Activated CD8-positive, alpha-beta memory T cell treated with anti-CD3 and anti-CD28 coated beads for 36 hours (primary cell): Measurements from ENCODE around the gene MAN1A1. TPM values are rescaled to one million over a fixed set of nuclear protein-coding genes. Genes with fewer than 3 reads are reported as not detected.

Experiments used
- CTCF ChIA-PET: fragments of 350-600 bp; sonication (Branson Sonifier 250); formaldehyde crosslinking; loops from one replicate; lab custom pipeline; 2021; ENCODE audit warnings: antibody characterized with exemption; lab: Charles Lee
- POLR2A ChIA-PET: fragments of 350-600 bp; sonication (Branson Sonifier 250); formaldehyde crosslinking; loops from one replicate; lab custom pipeline; 2021; ENCODE audit warnings: antibody characterized with exemption; lab: Charles Lee
- total RNA-seq, 2 experiments: library from RNA; stranded (reverse); gene quantifications; one replicate each; pipeline ENCODE4 v1.2.3, GENCODE V29; 2021

MAN1A1 gene
- total RNA-seq, 2 experiments from 2014 or later = 37.3 to 39.9 TPM

- ChIA-PET POLR2A (no interaction called here), CTCF (no interaction called here)
These were observed 17.8 kb downstream of the MAN1A1 start for GRCh38 chr6:119331663-119332286.

DNA sequence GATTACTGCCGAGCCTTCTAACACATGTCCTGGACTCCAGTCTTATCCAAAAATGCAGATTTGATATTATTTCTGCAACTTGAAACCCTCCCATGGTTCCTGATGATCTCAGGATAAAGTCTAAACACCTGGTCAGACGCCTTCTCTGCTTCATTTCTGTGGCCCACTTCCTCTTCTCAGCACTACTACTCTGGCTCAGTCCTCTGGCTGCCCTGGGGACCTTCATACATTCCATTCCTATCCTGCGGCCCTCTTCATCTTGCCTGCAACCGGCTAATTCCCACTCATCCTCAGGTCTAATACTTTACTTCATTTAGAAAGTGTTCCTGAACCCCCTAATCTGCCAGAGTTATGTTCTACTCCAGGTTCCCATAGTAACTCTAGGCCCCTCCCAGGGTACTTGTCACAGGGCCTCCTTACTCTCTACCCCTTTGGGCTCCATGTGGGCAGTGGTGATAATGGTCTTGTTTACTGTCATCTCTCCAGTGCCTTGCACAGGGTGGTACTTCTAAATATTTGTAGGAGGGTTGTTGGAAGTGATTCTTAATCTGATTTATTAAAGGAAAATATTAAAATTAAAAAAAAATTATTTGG lies 18.9 kb downstream of the MAN1A1 start:
- ChIA-PET CTCF (no interaction called here), POLR2A (no interaction called here)

- ChIA-PET POLR2A (no interaction called here), CTCF (no interaction called here)
These were observed 19.8 kb downstream of the MAN1A1 start for GRCh38 chr6:119329794-119330180.

GRCh38 chr6:119328892-119329793 lies 20.4 kb downstream of the MAN1A1 start:
- POLR2A ChIA-PET = no interaction called here

DNA sequence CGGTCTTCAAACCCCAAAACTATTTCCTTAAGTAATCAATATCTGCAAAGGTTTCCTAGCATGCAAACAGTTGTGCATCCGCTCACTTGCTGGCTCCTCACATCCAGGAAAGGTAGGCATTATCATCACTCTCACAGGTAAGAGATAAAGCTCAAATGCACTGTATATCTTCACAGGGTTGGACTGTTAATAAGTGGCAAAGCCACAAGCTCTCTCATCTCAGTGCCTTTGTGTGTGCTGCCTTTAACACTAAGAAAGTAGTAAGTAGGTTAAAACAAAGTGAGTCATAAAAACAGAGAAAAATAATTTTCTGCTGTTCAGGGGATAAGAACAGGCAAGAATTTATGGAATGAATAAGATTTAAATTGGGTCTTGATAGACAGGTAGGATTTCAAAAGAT lies 21.3 kb downstream of the MAN1A1 start:
- CTCF ChIA-PET = interaction anchor here (1.4 kb wide), 1 partner anchor 17 kb away, joined by 3 read pairs; no protein-coding TSS in a partner anchor
- POLR2A ChIA-PET = no interaction called here

More at GRCh38 chr6:119328892-119329793, 20.4 kb downstream of the MAN1A1 start:
- CTCF ChIA-PET = interaction anchor here (1.4 kb wide), 1 partner anchor 18 kb away, joined by 3 read pairs; no protein-coding TSS in a partner anchor

DNA sequence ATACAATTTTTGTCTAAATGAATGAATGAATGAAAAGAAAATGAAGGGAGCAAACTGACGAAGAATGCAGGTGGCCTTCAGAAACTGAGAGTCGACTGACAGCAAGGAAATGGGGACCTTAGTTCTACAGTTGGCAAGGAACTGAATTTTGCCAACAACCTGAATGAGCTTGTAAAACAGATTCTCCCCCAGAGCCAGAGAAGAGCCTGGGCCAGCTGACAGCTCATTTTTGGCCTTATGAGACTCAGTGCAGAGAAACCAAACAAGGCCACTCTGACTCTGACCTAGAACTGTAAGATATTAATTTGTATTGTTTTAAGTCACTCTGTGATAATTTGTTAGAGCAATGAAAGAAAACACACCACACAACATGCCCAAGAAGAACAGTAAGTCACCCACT lies 21.8 kb downstream of the MAN1A1 start:
- ChIA-PET CTCF (interaction anchor here (1.4 kb wide), 1 partner anchor 17 kb away, joined by 3 read pairs; no protein-coding TSS in a partner anchor), POLR2A (no interaction called here)

- POLR2A ChIA-PET = no interaction called here
- CTCF ChIA-PET = no interaction called here
These were observed 23.1 kb downstream of the MAN1A1 start for GRCh38 chr6:119326291-119327005.

- POLR2A ChIA-PET = no interaction called here
These were observed 23.8 kb downstream of the MAN1A1 start for GRCh38 chr6:119325559-119326265.

GRCh38 chr6:119324718-119325117 lies 24.8 kb downstream of the MAN1A1 start:
- CTCF ChIA-PET = no interaction called here
- POLR2A ChIA-PET = no interaction called here

More at GRCh38 chr6:119325559-119326265, 23.8 kb downstream of the MAN1A1 start:
- CTCF ChIA-PET = no interaction called here

GRCh38 chr6:119323931-119324330 lies 25.6 kb downstream of the MAN1A1 start:
- ChIA-PET POLR2A (no interaction called here), CTCF (no interaction called here)

DNA sequence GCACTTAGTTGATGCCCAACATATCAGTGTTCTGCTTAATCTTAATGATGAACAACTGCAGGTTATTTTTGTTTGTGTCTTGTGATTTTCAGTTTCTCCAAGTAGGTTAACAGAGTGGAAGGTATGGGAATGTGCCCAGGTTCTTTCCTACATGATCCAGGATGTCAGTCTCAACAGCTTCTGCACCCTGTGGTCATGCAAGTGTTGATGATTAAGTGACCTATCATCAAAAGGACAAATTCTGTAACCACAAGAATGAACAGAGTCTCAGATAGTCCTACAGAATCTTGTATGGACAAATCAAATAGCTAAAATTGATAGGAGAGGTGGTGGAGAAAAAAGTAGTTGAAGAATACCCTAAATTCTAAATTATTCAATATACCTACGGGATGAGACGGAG lies 26.1 kb downstream of the MAN1A1 start:
- CTCF ChIA-PET = no interaction called here
- POLR2A ChIA-PET = no interaction called here

DNA sequence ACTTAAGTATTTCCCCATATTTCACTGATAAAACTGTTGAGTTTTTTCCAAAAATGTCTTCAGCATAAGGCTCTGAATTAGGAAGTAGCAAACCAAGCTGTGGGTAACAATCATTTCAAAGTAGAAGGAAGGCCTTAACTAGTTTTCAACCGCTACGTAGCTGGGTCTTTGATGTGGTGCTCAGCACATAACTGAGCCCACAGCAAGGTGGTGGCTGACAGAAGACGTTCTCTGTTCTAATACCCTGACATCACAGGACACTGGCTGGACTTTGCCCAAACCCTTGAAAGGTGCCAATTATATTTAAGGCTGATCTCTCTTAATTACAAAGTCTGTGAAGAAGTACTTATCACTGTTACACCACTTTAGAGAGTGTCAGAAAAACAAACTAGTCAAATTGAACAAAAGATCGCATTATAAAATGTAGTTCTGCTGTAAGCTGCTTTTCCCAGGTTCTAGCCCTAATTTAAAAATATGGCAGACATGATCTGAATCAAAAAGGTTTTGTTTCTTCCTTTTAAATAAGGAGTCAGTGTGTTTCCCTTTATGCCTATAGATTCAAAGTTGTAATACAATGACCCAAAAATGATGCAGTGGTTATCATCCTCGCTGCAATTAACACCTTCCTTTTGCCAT lies 26.7 kb downstream of the MAN1A1 start:
- ChIA-PET CTCF (interaction anchor here (1.3 kb wide), 1 partner anchor 28 kb away, joined by 4 read pairs; no protein-coding TSS in a partner anchor), POLR2A (no interaction called here)

GRCh38 chr6:119322034-119322433 lies 27.5 kb downstream of the MAN1A1 start:
- ChIA-PET POLR2A (no interaction called here), CTCF (interaction anchor here (0.6 to 1.3 kb wide), 2 partner anchors 28 to 145 kb away, joined by 3 to 4 read pairs; no protein-coding TSS in a partner anchor)

DNA sequence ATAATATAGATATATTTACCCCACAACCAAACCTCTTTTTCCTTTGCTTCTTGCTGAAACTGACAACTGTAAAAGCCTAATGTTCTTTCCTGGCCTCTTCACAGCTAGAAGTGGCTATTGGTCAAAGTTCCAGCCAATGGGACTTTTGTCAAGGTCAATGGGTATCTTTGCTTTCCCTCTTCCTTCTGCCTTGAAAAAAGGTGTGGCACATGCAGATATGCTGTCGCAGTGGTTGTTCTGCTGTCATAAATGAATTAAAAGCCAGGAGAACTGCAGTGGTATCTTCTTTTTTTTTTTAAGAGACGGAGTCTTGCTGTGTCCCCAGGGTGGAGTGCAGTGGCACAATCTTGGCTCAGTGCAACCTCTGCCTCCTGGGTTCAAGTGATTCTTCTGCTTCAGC lies 29.9 kb downstream of the MAN1A1 start:
- ChIA-PET POLR2A (no interaction called here), CTCF (no interaction called here)

GRCh38 chr6:119318730-119319129 lies 30.8 kb downstream of the MAN1A1 start:
- POLR2A ChIA-PET = no interaction called here
- CTCF ChIA-PET = interaction anchor here (0.9 kb wide), 2 partner anchors 171 to 189 kb away, joined by 3 read pairs; no protein-coding TSS in a partner anchor

DNA sequence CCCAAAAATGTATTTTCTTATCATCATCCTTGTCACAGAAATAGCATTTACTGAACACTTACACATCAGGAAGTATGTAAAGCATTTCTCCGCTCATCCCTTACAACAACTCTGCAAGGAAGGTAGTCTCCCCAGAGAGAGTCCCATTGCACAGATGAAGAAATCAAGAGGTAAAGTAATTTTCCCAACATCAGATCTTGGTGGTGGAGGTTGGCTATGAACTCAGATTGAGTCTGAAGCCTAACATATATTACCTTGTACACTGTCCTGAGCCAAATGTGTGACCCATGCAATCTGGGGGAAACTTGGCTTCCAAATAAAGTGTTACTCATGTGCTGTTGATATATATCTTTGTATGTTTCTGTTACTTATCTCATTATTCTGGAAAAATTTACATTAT lies 31.4 kb downstream of the MAN1A1 start:
- ChIA-PET CTCF (interaction anchor here (0.9 kb wide), 2 partner anchors 170 to 189 kb away, joined by 3 read pairs; no protein-coding TSS in a partner anchor), POLR2A (no interaction called here)

DNA sequence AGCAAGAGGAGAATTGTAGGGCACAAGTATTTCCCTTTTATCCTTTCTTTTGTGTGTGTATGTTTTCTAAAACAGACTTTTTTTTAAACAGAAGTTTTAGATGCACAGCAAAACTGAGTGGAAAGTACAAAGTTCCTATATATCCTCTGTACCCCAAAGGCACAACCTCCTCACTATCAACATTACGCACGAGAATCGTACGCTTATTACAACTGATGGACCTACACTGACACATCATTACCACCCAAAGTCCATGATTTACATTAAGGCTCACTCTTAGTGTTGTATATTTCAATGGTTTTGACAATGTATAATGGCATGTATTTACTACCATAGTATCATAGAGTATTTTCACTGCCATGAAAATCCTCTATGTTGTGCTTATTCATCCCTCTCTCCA lies 32.6 kb downstream of the MAN1A1 start:
- CTCF ChIA-PET = no interaction called here

GRCh38 chr6:119314885-119315272 lies 34.7 kb downstream of the MAN1A1 start:
- CTCF ChIA-PET = interaction anchor here (1.0 kb wide), 1 partner anchor 140 kb away, joined by 3 read pairs; no protein-coding TSS in a partner anchor
- POLR2A ChIA-PET = interaction anchor here (1.1 to 2.6 kb wide), 4 partner anchors 33 to 167 kb away, joined by 3 to 12 read pairs (median 6); no protein-coding TSS in a partner anchor

More for the DNA sequence above, 32.6 kb downstream of the MAN1A1 start:
- POLR2A ChIA-PET = no interaction called here
